Measurements from ENCODE around the gene STRBP. TPM values are rescaled to one million over a fixed set of nuclear protein-coding genes. Genes with fewer than 3 reads are reported as not detected.

STRBP gene
- total and polyA plus RNA-seq, 2 experiments from 2014 or later, result 1.4 to 2.5 TPM

DNA sequence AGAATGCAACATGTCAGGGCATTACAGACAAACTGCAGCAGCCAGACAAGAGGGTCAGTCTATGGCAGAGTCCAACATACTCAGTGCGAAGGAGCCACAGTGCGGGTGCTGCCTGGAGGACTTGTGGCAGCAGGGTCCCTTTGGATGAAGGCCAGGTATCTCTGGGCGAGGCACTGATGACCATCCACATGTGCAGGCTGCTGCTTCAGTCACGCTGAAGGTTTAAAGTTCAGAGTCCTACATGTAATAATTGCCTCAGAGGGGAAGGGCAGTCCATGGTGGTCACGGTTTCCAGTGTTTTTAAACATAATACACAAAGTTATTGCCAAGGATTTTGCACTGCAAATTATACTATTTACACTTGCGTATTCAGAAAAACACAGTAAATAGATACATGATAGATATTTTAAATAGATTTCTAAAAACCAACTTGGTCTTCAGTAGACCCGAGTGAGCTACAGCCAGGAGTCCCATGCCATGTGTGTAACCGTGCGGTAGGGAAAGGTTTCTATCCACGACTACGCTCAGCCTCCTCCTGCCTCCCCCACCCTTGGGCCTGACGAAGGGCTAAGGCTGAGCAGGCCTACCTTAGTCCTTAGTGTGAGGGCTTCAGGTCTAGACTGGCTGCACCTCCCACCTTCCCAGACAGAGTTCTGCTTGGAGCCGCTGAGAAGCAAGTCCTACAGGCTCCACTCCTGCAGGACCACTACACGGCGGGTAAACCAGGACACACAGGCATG is 158.7 kb downstream of the STRBP start:
- no peaks in the 10 kb centered on the region; the same call in 1 of the 2 replicates for H3K36me3 ChIP-seq (ENCODE audit: low read depth)
- DNase-seq, result no peak
- no peaks in the 10 kb centered on the region for H3K79me2 ChIP-seq (ENCODE audit: insufficient read depth)

DNA sequence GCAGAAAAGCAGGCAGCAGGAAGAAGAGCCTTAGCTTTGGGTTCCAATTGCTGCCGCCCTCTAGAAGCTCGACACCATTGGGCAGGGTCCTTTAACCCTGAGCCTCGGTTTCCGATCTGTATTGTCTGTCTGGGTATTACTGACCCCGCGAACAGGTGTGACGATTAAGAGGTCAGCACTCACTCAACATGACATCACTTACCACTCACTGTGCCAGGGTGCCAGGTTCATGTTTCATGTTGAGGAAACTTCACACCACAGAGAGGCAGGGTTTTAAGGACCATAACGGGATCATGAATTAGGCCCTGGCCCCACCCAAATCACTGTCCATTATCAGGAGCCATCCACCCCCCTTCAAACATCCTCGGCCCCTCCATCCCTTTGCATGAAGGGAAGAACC is 159.4 kb downstream of the STRBP start:
- no peak overlapping the region for H3K9ac ChIP-seq
- no peak for DNase-seq
- no peaks in the 10 kb centered on the region for H3K9me3 ChIP-seq (ENCODE audit: low read depth)
- no peaks in the 10 kb centered on the region for H3K79me2 ChIP-seq (ENCODE audit: insufficient read depth)
- H3K27ac ChIP-seq, result no peak overlapping the region
- 91 to 95% methylated on average over 9 of the region's 9 CpGs for WGBS, 2 experiments (ENCODE audit: low coverage in 1 of 2, low lambda C conversion rate in 2 of 2, missing lambda C conversion rate in 2 of 2)
- no peak overlapping the region for H2AFZ ChIP-seq
- in situ Hi-C loops (cut with MboI), result no loop called here
- H3K4me1 ChIP-seq (ENCODE audit: insufficient read depth), result no peaks in the 10 kb centered on the region
- no peaks in the 10 kb centered on the region for H3K9me2 ChIP-seq (ENCODE audit: insufficient read depth)
- TF ChIP-seq EZH2phosphoT487 (IDR thresholded peaks at IDR 0.05; ENCODE audit: insufficient read depth, low read depth) (no peak), EZH2 (IDR thresholded peaks at IDR 0.05; ENCODE audit: insufficient read depth, poor library complexity, severe bottlenecking) (no peak)
- H3K36me3 ChIP-seq (ENCODE audit: low read depth), result no peaks in the 10 kb centered on the region; the same call in 1 of the 2 replicates
- no peak overlapping the region for H3K4me2 ChIP-seq (ENCODE audit: unreplicated experiment)
- H3F3A ChIP-seq (ENCODE audit: insufficient read depth), result no peaks in the 10 kb centered on the region
- no peaks in the 10 kb centered on the region for H3K27me3 ChIP-seq (replicated peaks; ENCODE audit: insufficient read depth)
- H4K20me1 ChIP-seq (ENCODE audit: insufficient read depth), result no peaks in the 10 kb centered on the region
- H3K4me3 ChIP-seq, result no peak overlapping the region

More for the DNA sequence above, 158.7 kb downstream of the STRBP start:
- no peak overlapping the region for H3K4me3 ChIP-seq
- H3K9ac ChIP-seq, result no peak overlapping the region
- no peaks in the 10 kb centered on the region for H3K9me2 ChIP-seq (ENCODE audit: insufficient read depth)
- no peaks in the 10 kb centered on the region for H3K4me1 ChIP-seq (ENCODE audit: insufficient read depth)
- no peak overlapping the region for H2AFZ ChIP-seq
- in situ Hi-C loops (cut with MboI), result no loop called here
- H4K20me1 ChIP-seq (ENCODE audit: insufficient read depth), result no peaks in the 10 kb centered on the region
- no peaks in the 10 kb centered on the region for H3K27me3 ChIP-seq (replicated peaks; ENCODE audit: insufficient read depth)
- H3F3A ChIP-seq (ENCODE audit: insufficient read depth), result no peaks in the 10 kb centered on the region
- H3K4me2 ChIP-seq (ENCODE audit: unreplicated experiment), result no peak overlapping the region
- H3K9me3 ChIP-seq (ENCODE audit: low read depth), result no peaks in the 10 kb centered on the region
- TF ChIP-seq EZH2phosphoT487 (IDR thresholded peaks at IDR 0.05; ENCODE audit: insufficient read depth, low read depth), result no peak
- no peak for TF ChIP-seq EZH2 (IDR thresholded peaks at IDR 0.05; ENCODE audit: insufficient read depth, poor library complexity, severe bottlenecking)
- no peak overlapping the region for H3K27ac ChIP-seq
- 92% methylated on average over 15 of the region's 15 CpGs for WGBS, 2 experiments (ENCODE audit: low coverage in 1 of 2, low lambda C conversion rate in 2 of 2, missing lambda C conversion rate in 2 of 2)

DNA sequence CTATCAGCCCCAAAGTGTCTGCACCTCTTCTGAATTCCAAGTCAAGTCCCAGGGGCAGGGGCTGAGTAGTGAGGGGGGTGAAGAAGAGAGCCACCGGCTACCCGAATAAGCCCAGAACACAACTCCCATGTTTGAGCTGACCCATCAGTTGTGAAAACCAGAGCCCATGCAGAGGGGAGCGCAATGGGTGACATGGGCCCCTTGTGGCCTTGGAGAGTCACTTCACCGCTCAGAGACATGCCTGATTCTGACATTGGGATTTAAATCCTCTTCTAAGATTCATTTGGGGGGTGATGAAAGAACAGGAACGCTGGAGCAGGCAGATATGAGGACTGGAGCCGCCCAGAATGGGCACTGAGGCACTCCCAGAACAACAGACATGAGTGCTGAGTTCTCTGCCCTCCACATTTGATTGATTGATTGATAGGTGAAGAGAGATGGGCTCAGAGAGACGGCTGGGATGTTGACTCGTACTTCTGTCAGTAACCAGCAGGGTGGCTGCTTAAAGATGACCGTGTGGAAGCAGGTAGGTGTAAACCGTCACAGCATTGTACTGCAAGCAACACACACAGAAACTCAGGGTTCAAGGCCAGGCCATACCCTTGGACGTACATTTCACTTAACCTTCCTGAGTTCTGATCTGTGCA is 160.6 kb downstream of the STRBP start:
- Histone ChIP-seq H3K27ac (no peak overlapping the region), H3F3A (ENCODE audit: insufficient read depth) (no peaks in the 10 kb centered on the region), H3K9ac (no peak overlapping the region), H3K36me3 (ENCODE audit: low read depth) (no peaks in the 10 kb centered on the region; the same call in 1 of the 2 replicates), H3K4me2 (ENCODE audit: unreplicated experiment) (no peak overlapping the region), H3K4me1 (ENCODE audit: insufficient read depth) (no peaks in the 10 kb centered on the region), H2AFZ (no peak overlapping the region), H3K79me2 (ENCODE audit: insufficient read depth) (no peaks in the 10 kb centered on the region), H4K20me1 (ENCODE audit: insufficient read depth) (no peaks in the 10 kb centered on the region), H3K4me3 (no peak overlapping the region), H3K9me2 (ENCODE audit: insufficient read depth) (no peaks in the 10 kb centered on the region), H3K27me3 (replicated peaks; ENCODE audit: insufficient read depth) (no peaks in the 10 kb centered on the region), H3K9me3 (ENCODE audit: low read depth) (no peaks in the 10 kb centered on the region)
- DNase-seq, result no peak
- TF ChIP-seq EZH2 (IDR thresholded peaks at IDR 0.05; ENCODE audit: insufficient read depth, poor library complexity, severe bottlenecking) (no peak), EZH2phosphoT487 (IDR thresholded peaks at IDR 0.05; ENCODE audit: insufficient read depth, low read depth) (no peak)
- in situ Hi-C loops (cut with MboI), result no loop called here
- 73 to 76% methylated on average over 11 of the region's 11 CpGs for WGBS, 2 experiments (ENCODE audit: low coverage in 1 of 2, low lambda C conversion rate in 2 of 2, missing lambda C conversion rate in 2 of 2)

DNA sequence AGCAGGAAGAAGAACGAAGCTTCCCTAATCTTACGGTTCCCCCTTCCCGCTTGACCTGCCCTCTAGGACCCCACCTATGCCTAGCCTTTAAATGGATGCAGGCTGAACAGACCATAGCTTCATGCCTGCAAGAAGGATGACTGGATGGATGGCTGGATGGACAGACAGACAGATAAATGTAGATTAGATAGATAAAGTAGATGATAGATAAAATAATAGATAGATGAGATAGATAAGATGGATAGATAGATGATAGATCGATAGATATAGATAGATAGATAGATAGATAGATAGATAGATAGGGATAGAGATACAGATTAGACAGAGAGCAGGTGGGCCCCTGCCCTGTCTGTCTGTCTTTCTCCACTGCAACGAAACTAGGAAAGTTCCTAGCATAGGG is 162.9 kb downstream of the STRBP start:
- in situ Hi-C loops (cut with MboI), result no loop called here
- DNase-seq, result no peak
- TF ChIP-seq EZH2 (IDR thresholded peaks at IDR 0.05; ENCODE audit: insufficient read depth, poor library complexity, severe bottlenecking) (no peak), EZH2phosphoT487 (IDR thresholded peaks at IDR 0.05; ENCODE audit: insufficient read depth, low read depth) (no peak)
- no peaks in the 10 kb centered on the region for H4K20me1 ChIP-seq (ENCODE audit: insufficient read depth)
- no peaks in the 10 kb centered on the region for H3K9me3 ChIP-seq (ENCODE audit: low read depth)
- no peaks in the 10 kb centered on the region for H3K4me1 ChIP-seq (ENCODE audit: insufficient read depth)
- H3K9me2 ChIP-seq (ENCODE audit: insufficient read depth), result no peaks in the 10 kb centered on the region
- no peak overlapping the region for H2AFZ ChIP-seq
- H3K27me3 ChIP-seq (replicated peaks; ENCODE audit: insufficient read depth), result no peaks in the 10 kb centered on the region
- H3K9ac ChIP-seq, result no peak overlapping the region
- no peak overlapping the region for H3K4me2 ChIP-seq (ENCODE audit: unreplicated experiment)
- H3K4me3 ChIP-seq, result no peak overlapping the region
- H3F3A ChIP-seq (ENCODE audit: insufficient read depth), result no peaks in the 10 kb centered on the region
- peaks cover 6% of the 10 kb centered on the region; the same call in 1 of the 2 replicates for H3K36me3 ChIP-seq (ENCODE audit: low read depth)
- WGBS, 2 experiments (ENCODE audit: low coverage in 1 of 2, low lambda C conversion rate in 2 of 2, missing lambda C conversion rate in 2 of 2), result 95% methylated on average over 5 of the region's 5 CpGs
- H3K79me2 ChIP-seq (ENCODE audit: insufficient read depth), result no peaks in the 10 kb centered on the region
- H3K27ac ChIP-seq, result no peak overlapping the region
